Astrocyte of the cerebellum (primary cell): ENCODE measurements around the gene MRPS23.

Experiments used
- DNase-seq: peaks from one replicate; pipeline ENCODE4 v3.0.0-alpha.2; 2011; ENCODE audit warnings: low read depth
- H3K4me3 ChIP-seq: 2 replicates; pipeline ENCODE4 v1.5.1; 2011; ENCODE audit warnings: mild to moderate bottlenecking, low read depth, low read length, moderate library complexity
- CTCF ChIP-seq: IDR thresholded peaks from 2 replicates; pipeline ENCODE4 v1.5.1; 2012; ENCODE audit warnings: low read length, low read depth, moderate library complexity, mild to moderate bottlenecking; ENCODE audit errors: missing control alignments
- in situ Hi-C: cut with HindIII; loops from 2 replicates; pipeline ENCODE4 v1.10.0; 2017; ENCODE audit warnings: low sequenced_read_pairs

Gene MRPS23

DNA sequence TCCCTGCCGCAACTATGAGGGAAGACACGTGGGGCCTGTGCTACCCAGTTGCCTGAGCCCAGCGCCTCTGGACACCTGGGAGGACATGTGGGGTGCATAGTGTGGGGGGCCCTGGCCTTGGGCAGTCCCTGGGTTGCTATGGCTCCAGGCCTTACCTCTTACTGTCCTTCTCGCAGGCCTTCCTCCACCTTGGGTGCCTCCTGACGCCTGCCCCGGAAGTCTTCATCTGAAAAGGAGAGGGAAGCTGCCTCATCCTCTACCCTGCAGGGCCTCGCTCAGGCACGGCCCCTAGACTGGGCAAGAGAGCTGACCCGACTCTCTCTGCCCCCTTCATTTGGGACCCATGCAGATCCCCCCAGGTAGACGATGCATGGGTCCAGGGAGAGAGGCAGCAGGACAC lies 16.5 kb upstream of the MRPS23 start:
- TF ChIP-seq CTCF = no peak
- no peak for DNase-seq
- in situ Hi-C loops = no loop called here
- no peak overlapping the region for H3K4me3 ChIP-seq

DNA sequence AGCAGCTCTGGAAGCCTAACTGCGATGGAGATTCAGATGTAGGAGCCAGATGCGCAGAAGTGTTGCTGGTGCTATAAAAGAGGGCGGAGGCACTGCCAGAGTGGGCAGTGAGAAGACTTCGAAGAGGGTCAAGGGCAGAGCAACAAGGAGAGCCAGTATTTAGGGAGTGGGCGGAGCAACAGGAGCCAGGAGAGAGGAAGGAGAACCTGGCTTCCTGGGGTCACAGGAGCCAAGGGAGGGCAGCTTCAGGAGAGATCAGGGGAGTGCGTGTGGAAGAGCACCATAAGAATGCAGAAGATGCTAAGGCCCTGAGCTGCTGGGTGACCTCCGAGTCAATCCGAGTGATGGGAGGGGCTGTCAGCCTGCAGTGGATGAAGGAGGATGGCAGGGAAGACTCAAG lies 14.4 kb upstream of the MRPS23 start:
- in situ Hi-C loops = no loop called here
- TF ChIP-seq CTCF = no peak
- no peak for DNase-seq
- H3K4me3 ChIP-seq = no peak overlapping the region

GRCh38 chr17:57862694-57863667 lies 13.1 kb upstream of the MRPS23 start:
- no peak overlapping the region for H3K4me3 ChIP-seq
- DNase-seq = no peak
- in situ Hi-C loops = no loop called here
- no peak for TF ChIP-seq CTCF

DNA sequence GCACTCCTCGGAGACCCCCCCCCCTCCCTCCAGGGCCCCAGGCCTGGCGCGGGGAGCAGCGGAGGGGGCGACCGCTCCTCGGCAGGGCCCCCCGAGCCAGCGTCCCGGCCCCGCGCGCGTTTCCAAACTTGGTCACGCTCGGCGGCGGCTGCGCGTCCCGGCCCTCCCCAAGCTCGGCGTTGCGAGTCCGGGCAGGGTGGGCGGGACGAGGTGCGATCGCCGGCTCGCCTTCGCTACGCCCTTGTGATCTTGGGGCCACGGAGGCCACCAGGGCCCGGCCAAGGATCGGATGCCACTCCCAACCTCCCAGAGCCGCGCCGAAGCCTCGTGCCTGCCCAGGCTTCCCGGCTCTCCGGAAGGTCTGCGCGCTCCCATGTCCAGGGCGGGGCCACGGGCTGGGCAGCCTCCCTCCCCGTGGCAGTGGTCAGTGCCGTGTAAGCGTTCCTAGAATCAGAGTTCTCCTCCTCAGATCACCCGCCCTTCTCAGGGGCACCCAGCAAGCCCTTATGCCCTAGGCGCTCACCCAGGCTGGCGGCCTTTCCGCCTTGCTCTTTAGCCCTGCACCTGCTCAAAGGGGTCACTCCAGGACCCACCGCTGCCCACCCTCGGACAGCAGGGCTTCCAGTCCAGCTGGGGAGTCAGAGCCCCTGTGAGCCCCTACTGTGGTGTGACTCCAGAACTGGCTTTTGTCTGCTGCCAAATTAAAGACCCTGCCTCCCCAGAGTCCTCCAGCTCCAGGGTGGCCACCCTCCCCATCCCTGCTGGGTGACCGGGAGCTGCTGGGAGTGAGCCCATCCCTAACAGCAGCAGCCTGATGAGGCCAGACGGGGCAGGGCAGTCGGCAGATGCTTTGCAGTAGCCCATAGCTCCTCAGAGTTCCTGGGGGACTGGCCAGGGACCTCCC lies 12.2 kb upstream of the MRPS23 start:
- TF ChIP-seq CTCF = no peak

DNA sequence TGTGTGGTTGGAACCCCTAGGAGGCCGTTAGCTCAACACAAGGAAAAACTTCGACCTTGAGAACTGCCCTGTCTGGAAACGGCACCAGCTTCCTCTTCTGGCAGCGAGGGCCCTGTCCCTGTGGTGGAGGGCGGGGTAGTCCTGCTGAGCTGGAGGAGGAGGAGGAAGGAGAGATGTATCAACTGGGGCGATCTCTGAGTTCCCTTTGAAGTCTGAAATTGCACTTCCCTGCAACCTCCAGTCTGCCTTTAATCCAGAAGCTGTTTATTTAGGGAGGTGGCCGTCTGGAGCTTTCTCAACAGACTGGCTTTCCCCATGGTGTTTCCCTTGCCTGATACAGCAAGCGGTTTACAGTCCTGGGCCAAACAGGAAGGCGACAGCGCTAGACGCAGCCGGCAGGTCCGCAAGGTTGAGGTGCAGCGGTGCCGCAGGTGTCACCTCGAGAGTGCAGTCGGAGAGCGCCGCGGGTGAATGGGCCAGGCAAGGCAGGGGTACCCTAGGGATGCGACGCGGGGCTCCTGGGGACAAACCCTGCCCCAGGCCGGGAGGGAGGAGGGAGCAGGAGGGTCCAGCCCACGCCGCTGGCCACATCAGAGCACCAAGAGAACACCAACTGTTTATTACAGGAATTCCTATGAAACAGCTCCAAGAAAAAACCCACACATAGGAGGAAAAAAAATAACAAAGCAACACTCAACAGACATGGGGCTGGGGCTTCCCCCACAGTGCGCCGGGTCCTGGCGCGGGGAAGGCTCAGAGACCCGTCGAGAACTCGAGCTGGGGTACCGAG lies 11.4 kb upstream of the MRPS23 start:
- TF ChIP-seq CTCF = no peak
- peak; percentile 44 for DNase-seq
- H3K4me3 ChIP-seq = peak overlapping the region; percentile 26
- in situ Hi-C loops = no loop called here

More for the DNA sequence above, 12.2 kb upstream of the MRPS23 start:
- peak overlapping the region; percentile 26 for H3K4me3 ChIP-seq
- in situ Hi-C loops = no loop called here
- no peak for DNase-seq
